Omental fat pad (tissue), 4 donors: ENCODE data around the gene TRNAU1AP. TPM values are rescaled to one million over a fixed set of nuclear protein-coding genes. Genes with fewer than 3 reads are reported as not detected.
A peak's percentile ranks its signal among the peaks of the same experiment; 100 is the strongest.

ENCODE experiments used
- ATAC-seq: fragments of 150-250 bp; one replicate; pipeline ENCODE4 v1.9.1; 2016; ENCODE audit warnings: mild to moderate bottlenecking, moderate library complexity; ENCODE audit not compliant: low FRiP score
- DNase-seq: peaks from one replicate; pipeline ENCODE4 v3.0.0-alpha.2; 2019; ENCODE audit warnings: low spot score
- small RNA-seq: library from RNA; depleted of rRNA; stranded (forward); fragments of <200 nt; gene quantifications from one replicate; pipeline ENCODE3, GENCODE V24; 2016
- total RNA-seq, 4 donors: library from RNA; depleted of rRNA; stranded (reverse); fragments of >200 nt; gene quantifications; one replicate each; pipeline ENCODE4 v1.1.0, GENCODE V29; 2016
- TF ChIP-seq, protein P1 (sequence below), 3 donors: fragments of 450-650 bp; IDR thresholded peaks; one replicate each; pipeline ENCODE4 v1.5.1; 2016 to 2017; ENCODE audit warnings: antibody characterized with exemption in 3 of 3, mild to moderate bottlenecking in 3 of 3, moderate library complexity in 2 of 3

The TRNAU1AP gene
- total RNA-seq, 4 donors from 2014 or later, result 14.8 to 26.8 (median 21.9) TPM

DNA sequence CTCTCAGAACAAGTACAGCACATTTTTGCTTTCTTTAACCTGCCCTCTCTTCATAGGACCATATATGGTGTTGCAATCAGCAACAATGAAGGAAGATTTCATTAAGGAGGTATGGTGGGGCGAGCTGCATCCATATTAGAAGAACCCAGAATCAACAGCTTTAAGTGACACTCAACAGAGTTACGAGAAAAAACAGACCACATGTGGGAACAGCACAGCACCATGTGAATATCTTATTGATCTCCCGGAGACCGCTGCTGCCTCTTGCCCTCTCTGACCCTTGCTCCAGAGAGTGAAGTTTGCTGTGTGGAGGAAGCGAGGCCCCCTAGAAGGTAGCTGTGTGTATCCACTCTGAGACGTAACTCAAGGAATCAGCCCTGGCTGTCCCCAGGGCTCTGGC lies 52.1 kb downstream of the TRNAU1AP start:
- DNase-seq (no peak), ATAC-seq (no peak)
- TF ChIP-seq, protein P1, sequence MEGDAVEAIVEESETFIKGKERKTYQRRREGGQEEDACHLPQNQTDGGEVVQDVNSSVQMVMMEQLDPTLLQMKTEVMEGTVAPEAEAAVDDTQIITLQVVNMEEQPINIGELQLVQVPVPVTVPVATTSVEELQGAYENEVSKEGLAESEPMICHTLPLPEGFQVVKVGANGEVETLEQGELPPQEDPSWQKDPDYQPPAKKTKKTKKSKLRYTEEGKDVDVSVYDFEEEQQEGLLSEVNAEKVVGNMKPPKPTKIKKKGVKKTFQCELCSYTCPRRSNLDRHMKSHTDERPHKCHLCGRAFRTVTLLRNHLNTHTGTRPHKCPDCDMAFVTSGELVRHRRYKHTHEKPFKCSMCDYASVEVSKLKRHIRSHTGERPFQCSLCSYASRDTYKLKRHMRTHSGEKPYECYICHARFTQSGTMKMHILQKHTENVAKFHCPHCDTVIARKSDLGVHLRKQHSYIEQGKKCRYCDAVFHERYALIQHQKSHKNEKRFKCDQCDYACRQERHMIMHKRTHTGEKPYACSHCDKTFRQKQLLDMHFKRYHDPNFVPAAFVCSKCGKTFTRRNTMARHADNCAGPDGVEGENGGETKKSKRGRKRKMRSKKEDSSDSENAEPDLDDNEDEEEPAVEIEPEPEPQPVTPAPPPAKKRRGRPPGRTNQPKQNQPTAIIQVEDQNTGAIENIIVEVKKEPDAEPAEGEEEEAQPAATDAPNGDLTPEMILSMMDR (IDR thresholded peaks at IDR 0.05), result no peak

DNA sequence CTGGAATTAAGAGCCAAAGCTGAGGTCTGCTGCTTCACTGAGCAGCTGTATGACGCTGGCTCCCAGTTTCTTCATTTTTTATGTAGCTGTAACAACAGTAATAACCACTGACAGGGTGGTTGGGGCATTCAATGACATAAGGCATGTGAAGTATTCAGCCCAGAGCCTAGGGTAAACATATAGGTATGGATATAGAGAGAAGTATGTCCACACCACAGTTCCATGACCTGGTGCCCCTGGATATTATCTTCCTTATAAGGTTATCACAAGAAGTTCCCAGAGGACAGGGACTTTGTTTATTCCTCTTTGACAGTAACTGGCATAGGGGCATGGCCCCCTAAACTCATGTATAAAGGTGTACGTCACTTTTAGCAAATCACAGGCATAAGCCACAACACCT lies 53.9 kb downstream of the TRNAU1AP start:
- no peak for DNase-seq
- no peak for ATAC-seq
- TF ChIP-seq, protein P1 (IDR thresholded peaks at IDR 0.05), result no peak

DNA sequence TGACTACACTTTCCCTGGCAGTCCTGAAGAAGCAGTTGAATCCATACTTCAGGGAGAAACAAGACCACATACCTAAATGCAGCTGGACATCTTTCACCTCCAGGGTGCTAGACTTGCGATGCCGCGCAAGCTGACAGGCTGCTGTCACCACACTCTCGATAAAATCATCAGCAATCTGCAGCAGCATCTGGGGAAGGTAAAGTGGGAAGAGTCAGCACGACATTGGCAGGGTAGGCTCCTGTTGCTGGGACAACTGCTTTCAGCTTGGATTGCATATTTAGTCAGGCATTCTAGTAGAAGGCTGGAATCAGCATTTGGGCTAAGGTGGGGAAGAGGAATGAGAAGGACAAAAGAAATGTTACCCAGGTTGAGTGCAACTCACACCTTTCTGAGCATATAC lies 60.3 kb downstream of the TRNAU1AP start:
- no peak for ATAC-seq
- TF ChIP-seq, protein P1 (IDR thresholded peaks at IDR 0.05), result no peak
- DNase-seq, result no peak

Small RNAs within 50 kb of the gene (small RNA-seq; reads per million reads assigned to genes)
- gene SNORA16A, result not detected
- gene SNORA44, result not detected
- not detected for gene SNORA61
- not detected for gene SNORA73A
- gene SNORA73B, result 36.1 reads per million, percentile 95 among the genes with 10 or more reads in this experiment
- gene SNORD99, result 57,219 reads per million, percentile 100 among the genes with 10 or more reads in this experiment

Other genes starting within 250 kb of the TRNAU1AP start
- 10 to 100 TPM in 2 of 4 donors, 1 to 10 TPM in 2; 8.2 to 13.7 (median 10.3) TPM for gene MED18, start 224.0 kb upstream of the TRNAU1AP start, total RNA-seq
- 10 to 100 TPM; 13.1 to 22.1 (median 15.8) TPM for gene PHACTR4, start 183.3 kb upstream of the TRNAU1AP start, total RNA-seq
- 10 to 100 TPM; 15.3 to 32.9 (median 22.1) TPM for gene RCC1, start 47.0 kb upstream of the TRNAU1AP start, total RNA-seq
- 10 to 100 TPM in 1 of 4 donors, 1 to 10 TPM in 3; 3.4 to 10.6 (median 8.4) TPM for gene RAB42, start 39.2 kb downstream of the TRNAU1AP start, total RNA-seq
- 10 to 100 TPM; 15.0 to 22.5 (median 19.6) TPM for gene TAF12, start 90.0 kb downstream of the TRNAU1AP start, total RNA-seq
- gene RNU11, start 95.5 kb downstream of the TRNAU1AP start, total RNA-seq, result not detected
- 10 to 100 TPM in 3 of 4 donors, 1 to 10 TPM in 1; 7.0 to 14.4 (median 13.2) TPM for gene GMEB1, start 115.7 kb downstream of the TRNAU1AP start, total RNA-seq
- 10 to 100 TPM; 43.8 to 88.4 (median 56.4) TPM for gene YTHDF2, start 183.9 kb downstream of the TRNAU1AP start, total RNA-seq